GM12878 (cell line): ENCODE data around the gene LRP1B. TPM values are rescaled to one million over a fixed set of nuclear protein-coding genes. Genes with fewer than 3 reads are reported as not detected.

Source experiments
- ATAC-seq: fragments of 200-7000 bp; cut with Tn5 transposase; 3 replicates; pipeline ENCODE4 v1.9.1; 2020; ENCODE audit warnings: mild to moderate bottlenecking, moderate library complexity
- BruUV-seq: library from RNA; stranded (reverse); fragments of 400-500 nt; replicated peaks from 2 replicates; lab custom pipeline; 2021; lab: Mats Ljungman, UMichigan
- CTCF ChIA-PET: fragments of 300-600 bp; sonication (Branson Sonifier 250); formaldehyde crosslinking; extraction: SDS; loops from one replicate; lab custom pipeline; 2021; ENCODE audit warnings: inconsistent platforms; lab: Yijun Ruan, JAX
- POLR2A ChIA-PET: fragments of 350-600 bp; formaldehyde crosslinking; extraction: SDS; loops from one replicate; lab custom pipeline; 2021; ENCODE audit warnings: inconsistent platforms; lab: Charles Lee
- RAD21 ChIA-PET: fragments of 300-600 bp; sonication (Branson Sonifier 250); formaldehyde crosslinking; loops from one replicate; lab custom pipeline; 2023; ENCODE audit warnings: antibody characterized with exemption; ENCODE audit not compliant: unreplicated experiment; lab: Charles Lee
- SMC1A ChIA-PET: fragments of 300-600 bp; sonication (Branson Sonifier 250); formaldehyde crosslinking; loops from one replicate; lab custom pipeline; 2023; ENCODE audit not compliant: unreplicated experiment, uncharacterized antibody; lab: Charles Lee
- DNase-seq: peaks from one replicate; pipeline ENCODE4 v3.0.0-alpha.2; 2011; ENCODE audit warnings: low read depth, low spot score
- FAIRE-seq: peaks from 3 replicates; lab custom pipeline; 2011; peaks lifted over from hg19 to GRCh38; lab: Jason Lieb, UNC
- H2AFZ ChIP-seq: 2 replicates; pipeline ENCODE4 v1.6.0; 2011; ENCODE audit warnings: low read depth, low read length, control low read depth; ENCODE audit not compliant: control insufficient read depth
- H3K27ac ChIP-seq: 2 replicates; pipeline ENCODE4 v1.5.1; 2011; ENCODE audit warnings: control low read depth; ENCODE audit not compliant: control insufficient read depth, insufficient read depth
- H3K27me3 ChIP-seq, 2 experiments: replicated peaks in 1 of 2; 2 replicates each; pipeline versions ENCODE4 v1.6.0 to v1.6.1; 2011; ENCODE audit warnings: low read length in 1 of 2; ENCODE audit not compliant: control insufficient read depth in 2 of 2, insufficient read depth in 2 of 2
- H3K36me3 ChIP-seq, 2 experiments: 2 replicates each; pipeline ENCODE4 v1.5.1; 2011; ENCODE audit warnings: low read length in 1 of 2; ENCODE audit not compliant: control insufficient read depth in 2 of 2, insufficient read depth in 2 of 2
- H3K4me1 ChIP-seq: 2 replicates; pipeline ENCODE4 v1.6.1; 2011; ENCODE audit warnings: mild to moderate bottlenecking, low read length, moderate library complexity, mixed read lengths; ENCODE audit not compliant: control insufficient read depth, insufficient read depth
- H3K4me2 ChIP-seq: 2 replicates; pipeline ENCODE4 v1.6.0; 2011; ENCODE audit warnings: control low read depth; ENCODE audit not compliant: control insufficient read depth, insufficient read depth
- H3K4me3 ChIP-seq: fragments of 200-600 bp; sonication (generic); 2 replicates; pipeline ENCODE4 v1.5.1; 2016
- H3K79me2 ChIP-seq: 2 replicates; pipeline ENCODE4 v1.6.0; 2011; ENCODE audit warnings: low read length; ENCODE audit not compliant: control insufficient read depth, insufficient read depth
- H3K9ac ChIP-seq: 2 replicates; pipeline ENCODE4 v1.8.0; 2011; ENCODE audit warnings: low read length, control low read depth, mixed read lengths; ENCODE audit not compliant: control insufficient read depth, insufficient read depth
- H3K9me3 ChIP-seq: replicated peaks from 3 replicates; pipeline ENCODE4 v1.5.1; 2011; ENCODE audit warnings: mild to moderate bottlenecking, low read length; ENCODE audit not compliant: control insufficient read depth, insufficient read depth
- H4K20me1 ChIP-seq: 2 replicates; pipeline ENCODE4 v1.6.0; 2011; ENCODE audit not compliant: control insufficient read depth, insufficient read depth
- LARP7 ChIP-seq: fragments of 450-650 bp; IDR thresholded peaks from 2 replicates; pipeline ENCODE4 v1.6.1; 2017; ENCODE audit warnings: mild to moderate bottlenecking
- RUNX3 ChIP-seq: IDR thresholded peaks from 2 replicates; pipeline ENCODE4 v1.6.1; 2012; ENCODE audit warnings: low read length, inconsistent platforms
- TBL1XR1 ChIP-seq: IDR thresholded peaks from 2 replicates; pipeline ENCODE4 v1.6.1; 2012; ENCODE audit warnings: low read depth, low read length, improper control_type of control experiment
- WGBS: methylation state at CpG from one replicate; pipeline ENCODE4 v1.1.6; 2016; ENCODE audit warnings: low lambda C conversion rate; ENCODE audit not compliant: insufficient replicate concordance, insufficient coverage; ENCODE audit errors: missing lambda C conversion rate; 5-methylcytosine and 5-hydroxymethylcytosine counted together
- in situ Hi-C: fragments of 300-500 bp; cut with MboI; formaldehyde crosslinking; loops from 9 replicates; pipeline ENCODE4 v1.14.3; 2018; ENCODE audit warnings: mixed read lengths
- intact Hi-C: fragments of 100-400 bp; cut with micrococcal nuclease; formaldehyde crosslinking; loops from one replicate; pipeline ENCODE4 v1.14.2; 2022; ENCODE audit not compliant: unreplicated experiment
- polyA plus RNA-seq, 11 experiments: library from polyadenylated mRNA; depleted of rRNA in 4 of 11; unstranded in 6 of 11; stranded (reverse) in 5 of 11; fragments of >200 nt; fragmentation: Nextera tagmentation in 4 of 11; fragmentation: Illumina TruSeq in 1 of 11; extraction: Ambion mirVana in 4 of 11; extraction: Trizol in 1 of 11; gene quantifications; 1 replicate in 1 of 11; 2 replicates in 10 of 11; pipeline versions ENCODE4 v1.2.1 to v1.2.3, GENCODE V29; 2011 to 2016; ENCODE audit warnings: inconsistent platforms in 2 of 11, missing spikeins in 2 of 11, low read depth in 1 of 11
- total RNA-seq, 4 experiments: library from RNA; depleted of rRNA in 3 of 4; stranded (reverse); fragments of >200 nt in 3 of 4; fragmentation: Illumina TruSeq in 1 of 4; extraction: Trizol in 1 of 4; gene quantifications; 2 replicates each; pipeline versions ENCODE4 v1.2.1 to v1.2.3, GENCODE V29; 2013 to 2021
- TF ChIP-seq, protein P1 (sequence below): fragments of 450-650 bp; conservative IDR thresholded peaks from 2 replicates; pipeline ENCODE4 v1.6.1; 2017; ENCODE audit warnings: mild to moderate bottlenecking, moderate library complexity
- TF ChIP-seq, protein P2 (sequence below): IDR thresholded peaks from 2 replicates; pipeline ENCODE4 v1.6.1; 2012; ENCODE audit warnings: low read length, inconsistent platforms
- TF ChIP-seq, protein P3 (sequence below): fragments of 450-650 bp; formaldehyde crosslinking; IDR thresholded peaks from 2 replicates; pipeline ENCODE4 v1.4.0; 2022; ENCODE audit warnings: mild to moderate bottlenecking, moderate library complexity
- TF ChIP-seq, protein P4 (sequence below): IDR thresholded peaks from 2 replicates; pipeline ENCODE4 v1.6.1; 2012; ENCODE audit warnings: mild to moderate bottlenecking, low read depth, low read length

LRP1B gene
- total and polyA plus RNA-seq, 10 of the 15 experiments (the other 5 are each of a cell fraction or from before 2014, with no cell fraction given), result under 0.01 to 0.06 (median 0.03) TPM; not detected in 5

DNA sequence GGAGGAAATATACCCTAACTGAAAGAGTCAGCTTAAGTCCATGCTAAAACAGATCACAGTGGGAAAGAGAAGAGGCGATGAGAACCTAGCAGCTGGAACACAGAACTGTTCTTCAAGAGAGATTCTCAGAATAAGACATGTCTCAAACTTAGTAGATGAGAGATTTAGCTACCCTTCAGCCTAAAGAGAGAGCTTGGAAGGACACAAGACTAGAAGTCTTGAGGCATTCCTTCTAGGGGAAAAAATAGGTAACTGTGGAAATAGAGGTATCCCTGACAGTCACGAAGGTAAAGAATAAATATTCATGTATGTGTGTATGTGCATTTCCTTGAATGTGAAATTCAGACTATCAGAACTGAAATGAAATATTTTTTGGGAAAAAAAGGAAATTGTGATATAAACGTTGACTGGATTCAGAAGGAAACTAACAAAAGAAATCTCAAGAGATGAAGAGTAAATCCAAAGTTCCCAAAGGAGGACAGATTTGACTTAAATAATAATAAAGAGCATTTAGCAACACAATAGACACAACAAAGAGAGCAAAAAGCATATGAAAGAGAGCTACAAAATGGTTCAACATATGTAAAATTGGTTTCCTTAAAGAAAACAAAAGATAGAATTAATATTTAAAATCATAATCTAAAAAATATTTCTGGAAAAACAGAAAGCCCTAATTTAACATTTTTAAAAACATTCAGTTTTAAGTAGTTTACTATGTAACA lies 258.7 kb downstream of the LRP1B start (continued):
- TF ChIP-seq, protein P1, sequence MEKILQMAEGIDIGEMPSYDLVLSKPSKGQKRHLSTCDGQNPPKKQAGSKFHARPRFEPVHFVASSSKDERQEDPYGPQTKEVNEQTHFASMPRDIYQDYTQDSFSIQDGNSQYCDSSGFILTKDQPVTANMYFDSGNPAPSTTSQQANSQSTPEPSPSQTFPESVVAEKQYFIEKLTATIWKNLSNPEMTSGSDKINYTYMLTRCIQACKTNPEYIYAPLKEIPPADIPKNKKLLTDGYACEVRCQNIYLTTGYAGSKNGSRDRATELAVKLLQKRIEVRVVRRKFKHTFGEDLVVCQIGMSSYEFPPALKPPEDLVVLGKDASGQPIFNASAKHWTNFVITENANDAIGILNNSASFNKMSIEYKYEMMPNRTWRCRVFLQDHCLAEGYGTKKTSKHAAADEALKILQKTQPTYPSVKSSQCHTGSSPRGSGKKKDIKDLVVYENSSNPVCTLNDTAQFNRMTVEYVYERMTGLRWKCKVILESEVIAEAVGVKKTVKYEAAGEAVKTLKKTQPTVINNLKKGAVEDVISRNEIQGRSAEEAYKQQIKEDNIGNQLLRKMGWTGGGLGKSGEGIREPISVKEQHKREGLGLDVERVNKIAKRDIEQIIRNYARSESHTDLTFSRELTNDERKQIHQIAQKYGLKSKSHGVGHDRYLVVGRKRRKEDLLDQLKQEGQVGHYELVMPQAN, result no peak

DNA sequence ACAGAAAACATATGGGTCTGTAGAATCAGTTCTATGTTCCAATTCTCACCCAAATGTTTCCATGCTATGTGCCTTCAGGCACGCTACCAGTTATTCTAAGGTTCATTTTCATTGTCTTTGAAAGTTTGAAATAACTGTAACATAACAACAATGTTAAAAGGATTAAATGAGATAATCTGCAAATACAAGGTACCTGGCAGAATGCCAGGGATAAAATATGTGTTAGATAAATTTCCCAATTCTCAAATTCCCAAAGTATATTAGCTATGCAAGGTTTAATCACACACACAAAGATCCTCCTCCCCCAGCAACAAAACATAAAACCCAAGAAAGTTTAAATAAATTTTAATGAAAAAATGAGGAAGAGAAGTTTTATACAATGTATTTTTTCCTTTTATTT lies 261.2 kb downstream of the LRP1B start:
- H3K79me2 ChIP-seq, result no peaks in the 10 kb centered on the region
- H2AFZ ChIP-seq, result no peak overlapping the region
- ChIA-PET SMC1A (no interaction called here), CTCF (no interaction called here), RAD21 (no interaction called here), POLR2A (no interaction called here)
- FAIRE-seq (no peak), ATAC-seq (no peak), DNase-seq (no peak)
- H3K4me1 ChIP-seq, result no peaks in the 10 kb centered on the region
- no peaks in the 10 kb centered on the region for H3K9me3 ChIP-seq
- no peaks in the 10 kb centered on the region for H4K20me1 ChIP-seq
- H3K27ac ChIP-seq, result no peak overlapping the region
- H3K36me3 ChIP-seq, result no peaks in the 10 kb centered on the region
- H3K27me3 ChIP-seq, result no peaks in the 10 kb centered on the region
- H3K9ac ChIP-seq, result no peak overlapping the region
- no peak overlapping the region for H3K4me2 ChIP-seq
- in situ Hi-C loops (no loop called here), intact Hi-C loops (no loop called here)
- H3K4me3 ChIP-seq, result no peak overlapping the region
- no TSS peak for BruUV-seq
- 78% methylated on average over 1 of the region's 1 CpG for WGBS
- TF ChIP-seq LARP7, result no peak
- TF ChIP-seq, protein P2, sequence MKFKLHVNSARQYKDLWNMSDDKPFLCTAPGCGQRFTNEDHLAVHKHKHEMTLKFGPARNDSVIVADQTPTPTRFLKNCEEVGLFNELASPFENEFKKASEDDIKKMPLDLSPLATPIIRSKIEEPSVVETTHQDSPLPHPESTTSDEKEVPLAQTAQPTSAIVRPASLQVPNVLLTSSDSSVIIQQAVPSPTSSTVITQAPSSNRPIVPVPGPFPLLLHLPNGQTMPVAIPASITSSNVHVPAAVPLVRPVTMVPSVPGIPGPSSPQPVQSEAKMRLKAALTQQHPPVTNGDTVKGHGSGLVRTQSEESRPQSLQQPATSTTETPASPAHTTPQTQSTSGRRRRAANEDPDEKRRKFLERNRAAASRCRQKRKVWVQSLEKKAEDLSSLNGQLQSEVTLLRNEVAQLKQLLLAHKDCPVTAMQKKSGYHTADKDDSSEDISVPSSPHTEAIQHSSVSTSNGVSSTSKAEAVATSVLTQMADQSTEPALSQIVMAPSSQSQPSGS, result no peak
- TF ChIP-seq RUNX3, result no peak
- TF ChIP-seq, protein P3, sequence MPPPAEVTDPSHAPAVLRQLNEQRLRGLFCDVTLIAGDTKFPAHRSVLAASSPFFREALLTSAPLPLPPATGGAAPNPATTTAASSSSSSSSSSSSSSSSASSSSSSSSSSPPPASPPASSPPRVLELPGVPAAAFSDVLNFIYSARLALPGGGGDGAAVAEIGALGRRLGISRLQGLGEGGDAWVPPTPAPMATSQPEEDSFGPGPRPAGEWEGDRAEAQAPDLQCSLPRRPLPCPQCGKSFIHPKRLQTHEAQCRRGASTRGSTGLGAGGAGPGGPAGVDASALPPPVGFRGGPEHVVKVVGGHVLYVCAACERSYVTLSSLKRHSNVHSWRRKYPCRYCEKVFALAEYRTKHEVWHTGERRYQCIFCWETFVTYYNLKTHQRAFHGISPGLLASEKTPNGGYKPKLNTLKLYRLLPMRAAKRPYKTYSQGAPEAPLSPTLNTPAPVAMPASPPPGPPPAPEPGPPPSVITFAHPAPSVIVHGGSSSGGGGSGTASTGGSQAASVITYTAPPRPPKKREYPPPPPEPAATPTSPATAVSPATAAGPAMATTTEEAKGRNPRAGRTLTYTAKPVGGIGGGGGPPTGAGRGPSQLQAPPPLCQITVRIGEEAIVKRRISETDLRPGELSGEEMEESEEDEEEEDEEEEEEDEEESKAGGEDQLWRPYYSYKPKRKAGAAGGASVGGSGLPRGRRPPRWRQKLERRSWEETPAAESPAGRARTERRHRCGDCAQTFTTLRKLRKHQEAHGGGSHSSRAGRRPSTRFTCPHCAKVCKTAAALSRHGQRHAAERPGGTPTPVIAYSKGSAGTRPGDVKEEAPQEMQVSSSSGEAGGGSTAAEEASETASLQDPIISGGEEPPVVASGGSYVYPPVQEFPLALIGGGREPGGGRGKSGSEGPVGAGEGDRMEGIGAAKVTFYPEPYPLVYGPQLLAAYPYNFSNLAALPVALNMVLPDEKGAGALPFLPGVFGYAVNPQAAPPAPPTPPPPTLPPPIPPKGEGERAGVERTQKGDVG, result no peak
- TF ChIP-seq TBL1XR1, result no peak
- TF ChIP-seq, protein P4, sequence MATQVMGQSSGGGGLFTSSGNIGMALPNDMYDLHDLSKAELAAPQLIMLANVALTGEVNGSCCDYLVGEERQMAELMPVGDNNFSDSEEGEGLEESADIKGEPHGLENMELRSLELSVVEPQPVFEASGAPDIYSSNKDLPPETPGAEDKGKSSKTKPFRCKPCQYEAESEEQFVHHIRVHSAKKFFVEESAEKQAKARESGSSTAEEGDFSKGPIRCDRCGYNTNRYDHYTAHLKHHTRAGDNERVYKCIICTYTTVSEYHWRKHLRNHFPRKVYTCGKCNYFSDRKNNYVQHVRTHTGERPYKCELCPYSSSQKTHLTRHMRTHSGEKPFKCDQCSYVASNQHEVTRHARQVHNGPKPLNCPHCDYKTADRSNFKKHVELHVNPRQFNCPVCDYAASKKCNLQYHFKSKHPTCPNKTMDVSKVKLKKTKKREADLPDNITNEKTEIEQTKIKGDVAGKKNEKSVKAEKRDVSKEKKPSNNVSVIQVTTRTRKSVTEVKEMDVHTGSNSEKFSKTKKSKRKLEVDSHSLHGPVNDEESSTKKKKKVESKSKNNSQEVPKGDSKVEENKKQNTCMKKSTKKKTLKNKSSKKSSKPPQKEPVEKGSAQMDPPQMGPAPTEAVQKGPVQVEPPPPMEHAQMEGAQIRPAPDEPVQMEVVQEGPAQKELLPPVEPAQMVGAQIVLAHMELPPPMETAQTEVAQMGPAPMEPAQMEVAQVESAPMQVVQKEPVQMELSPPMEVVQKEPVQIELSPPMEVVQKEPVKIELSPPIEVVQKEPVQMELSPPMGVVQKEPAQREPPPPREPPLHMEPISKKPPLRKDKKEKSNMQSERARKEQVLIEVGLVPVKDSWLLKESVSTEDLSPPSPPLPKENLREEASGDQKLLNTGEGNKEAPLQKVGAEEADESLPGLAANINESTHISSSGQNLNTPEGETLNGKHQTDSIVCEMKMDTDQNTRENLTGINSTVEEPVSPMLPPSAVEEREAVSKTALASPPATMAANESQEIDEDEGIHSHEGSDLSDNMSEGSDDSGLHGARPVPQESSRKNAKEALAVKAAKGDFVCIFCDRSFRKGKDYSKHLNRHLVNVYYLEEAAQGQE, result no peak
